NB4 (cell line): Measurements from ENCODE around the gene GPR39.
A peak's percentile ranks its signal among the peaks of the same experiment; 100 is the strongest.
"Not testable (repeated sequence)": the region's sequence is repeated elsewhere in the genome, so short reads cannot be mapped to it uniquely, and the experiment has no call there.

Source experiments
- DNase-seq: peaks from one replicate; pipeline ENCODE4 v3.0.0; 2010; ENCODE audit warnings: low read depth
- H3K4me3 ChIP-seq: one replicate; pipeline ENCODE4 v1.5.1; 2011; ENCODE audit warnings: mild to moderate bottlenecking, low read depth, low read length, moderate library complexity
- CTCF ChIP-seq: IDR thresholded peaks from one replicate; pipeline ENCODE4 v1.5.1; 2012; ENCODE audit warnings: low read depth, low read length
- MAX ChIP-seq: IDR thresholded peaks from 2 replicates; pipeline ENCODE4 v1.6.1; 2011; ENCODE audit warnings: low read depth, low read length
- MYC ChIP-seq: IDR thresholded peaks from 2 replicates; pipeline ENCODE4 v1.6.1; 2011; ENCODE audit warnings: low read depth, low read length
- POLR2A ChIP-seq: IDR thresholded peaks from 2 replicates; pipeline ENCODE4 v1.6.1; 2011; ENCODE audit warnings: mild to moderate bottlenecking; ENCODE audit not compliant: insufficient read length; ENCODE audit errors: extremely low read depth

Gene GPR39

DNA sequence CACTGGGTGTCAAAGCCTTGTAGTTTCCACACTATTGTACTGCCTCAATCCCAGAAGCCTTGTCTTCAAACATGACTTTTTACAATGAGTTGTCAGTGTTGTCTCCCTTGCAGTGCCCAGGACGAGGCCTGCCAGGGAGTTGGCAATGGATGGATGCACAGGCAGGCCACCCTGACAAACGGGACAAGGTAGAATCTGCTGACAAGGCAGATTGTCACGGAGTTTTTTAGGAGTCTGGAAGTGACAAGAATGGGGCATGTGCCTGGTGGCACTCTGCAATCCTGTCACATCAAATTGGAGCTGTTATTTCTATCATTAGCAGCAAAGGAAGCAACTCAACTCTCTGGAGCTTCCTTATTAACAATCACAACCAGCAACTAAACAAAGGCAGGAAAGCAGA lies 25.2 kb upstream of the GPR39 start:
- TF ChIP-seq MYC (no peak), CTCF (no peak), POLR2A (no peak), MAX (no peak)
- H3K4me3 ChIP-seq = no peak overlapping the region
- DNase-seq = no peak

GRCh38 chr2:132392221-132392620 lies 24.4 kb upstream of the GPR39 start:
- no peak for DNase-seq
- H3K4me3 ChIP-seq = no peak overlapping the region
- TF ChIP-seq MAX = no peak
- TF ChIP-seq MYC = no peak
- no peak for TF ChIP-seq POLR2A
- no peak for TF ChIP-seq CTCF

DNA sequence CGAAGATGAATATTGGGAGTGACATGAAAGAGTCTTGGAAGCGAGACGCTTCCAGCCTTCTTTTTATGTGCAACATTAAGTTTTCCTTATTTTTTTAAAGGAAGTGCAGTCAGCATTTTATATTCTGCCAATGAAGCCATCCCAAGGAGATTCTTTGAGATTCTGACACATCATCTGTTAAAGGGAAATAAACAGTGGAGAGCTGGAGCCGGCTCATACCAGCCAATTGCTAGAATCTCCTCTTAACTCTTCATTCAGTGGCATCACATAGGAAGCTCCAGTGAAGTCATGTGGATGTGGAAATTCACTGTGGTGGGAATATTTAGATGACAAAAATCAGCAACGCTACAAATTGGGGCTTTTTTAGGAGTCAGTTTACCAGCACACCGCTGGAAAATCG lies 23.7 kb upstream of the GPR39 start:
- no peak for TF ChIP-seq CTCF
- TF ChIP-seq POLR2A = no peak
- no peak for TF ChIP-seq MAX
- no peak for TF ChIP-seq MYC
- no peak for DNase-seq

DNA sequence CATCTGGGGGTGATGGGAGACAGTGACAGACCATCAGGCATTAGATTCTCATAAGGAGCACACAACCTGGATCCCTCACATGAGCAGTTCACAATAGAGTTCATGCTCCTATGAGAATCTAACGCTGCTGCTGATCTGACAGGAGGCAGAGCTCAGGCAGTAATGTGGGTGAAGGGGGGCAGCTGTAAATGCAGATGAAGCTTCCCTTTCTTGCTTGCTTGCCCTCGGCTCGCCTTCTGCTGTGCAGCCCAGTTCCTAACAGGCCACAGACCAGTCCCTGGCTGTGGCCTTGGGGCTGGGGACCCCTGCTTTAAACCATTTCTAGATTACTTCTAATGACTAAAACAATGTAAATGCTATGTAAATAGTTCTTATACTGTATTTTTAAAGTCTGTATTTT lies 19.6 kb upstream of the GPR39 start:
- H3K4me3 ChIP-seq, DNase-seq: not testable (repeated sequence)

More for the DNA sequence above, 23.7 kb upstream of the GPR39 start:
- H3K4me3 ChIP-seq = no peak overlapping the region

DNA sequence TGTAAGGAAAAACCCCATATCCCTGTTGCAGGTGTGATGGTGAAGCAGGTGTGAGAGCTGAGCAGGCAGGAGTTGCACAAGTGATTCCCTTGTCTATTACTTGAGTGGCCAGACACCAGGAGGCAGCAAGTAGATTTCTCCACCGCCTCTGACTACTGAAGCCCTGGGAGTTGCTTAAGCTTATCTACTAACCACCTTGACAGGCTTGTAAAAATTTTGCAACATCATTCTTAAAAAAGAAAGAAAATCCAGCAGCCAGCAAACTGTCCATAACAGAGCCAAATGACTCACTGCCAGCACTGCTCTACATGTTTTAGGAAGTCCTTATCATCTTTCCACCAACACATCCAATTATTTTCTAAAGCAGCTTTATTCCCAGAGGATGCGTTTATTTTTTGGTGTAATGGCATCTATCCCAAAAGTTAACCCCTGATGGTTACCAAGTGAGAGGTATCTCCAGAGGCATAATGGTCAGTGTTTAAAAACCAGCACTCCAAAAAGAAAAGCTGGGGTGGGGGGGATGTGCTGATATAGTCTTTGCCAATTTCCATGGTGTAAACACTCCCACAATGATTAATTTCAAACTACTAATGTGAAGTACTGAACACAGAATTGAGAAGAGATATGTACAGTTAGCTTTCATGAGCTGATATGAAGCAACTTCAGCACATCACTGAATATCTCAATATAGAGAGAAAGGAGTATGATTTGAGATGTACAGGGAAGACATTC lies 16.3 kb upstream of the GPR39 start:
- no peak for TF ChIP-seq MAX
- TF ChIP-seq MYC = no peak
- no peak for TF ChIP-seq CTCF
- no peak for TF ChIP-seq POLR2A
- peak; percentile 78 for DNase-seq
- H3K4me3 ChIP-seq = no peak overlapping the region

GRCh38 chr2:132400901-132401240 lies 15.7 kb upstream of the GPR39 start:
- DNase-seq = no peak
- no peak for TF ChIP-seq CTCF
- no peak overlapping the region for H3K4me3 ChIP-seq
